Left ventricle myocardium inferior (tissue), 1 donor: Measurements from ENCODE around the gene PLCB1. TPM values are rescaled to one million over a fixed set of nuclear protein-coding genes. Genes with fewer than 3 reads are reported as not detected.
A peak's percentile ranks its signal among the peaks of the same experiment; 100 is the strongest.

Source experiments
- DNase-seq: peaks from one replicate; pipeline ENCODE4 v3.0.0-alpha.2; 2020
- H3K27ac ChIP-seq: fragments of 200-600 bp; replicated peaks from 2 replicates; pipeline ENCODE4 v1.8.0; 2021
- H3K27me3 ChIP-seq: fragments of 200-600 bp; 2 replicates; pipeline ENCODE4 v1.8.0; 2021; ENCODE audit warnings: low read depth
- H3K36me3 ChIP-seq: fragments of 200-600 bp; 2 replicates; pipeline ENCODE4 v1.8.0; 2021
- H3K4me1 ChIP-seq: fragments of 200-600 bp; 2 replicates; pipeline ENCODE4 v1.8.0; 2021
- H3K4me3 ChIP-seq: fragments of 200-600 bp; 2 replicates; pipeline ENCODE4 v1.8.0; 2021; ENCODE audit warnings: mild to moderate bottlenecking, moderate library complexity
- H3K9me3 ChIP-seq: fragments of 200-600 bp; replicated peaks from 2 replicates; pipeline ENCODE4 v1.8.0; 2021
- CTCF ChIP-seq: fragments of 200-600 bp; IDR thresholded peaks from 2 replicates; pipeline ENCODE4 v1.8.0; 2021; ENCODE audit warnings: antibody characterized with exemption, mild to moderate bottlenecking, borderline replicate concordance
- intact Hi-C: fragments of 100-400 bp; cut with micrococcal nuclease; formaldehyde crosslinking; loops from one replicate; pipeline ENCODE4 v1.11.0; 2022
- total RNA-seq: library from RNA; stranded (reverse); fragmentation: NEBNext Ultra II Directional; extraction: Animal tissue kit (Norgen Biotek cat#: 25700); gene quantifications from one replicate; pipeline ENCODE4 v1.2.1, GENCODE V29; 2021
- donor health status: DM: no; HTN: yes; CAD: no; lungs with severe emphysema.

PLCB1 gene
- total RNA-seq, 1 donor from 2014 or later: 6.0 TPM

- no peaks in the 10 kb centered on the region for H3K27me3 ChIP-seq
- H3K36me3 ChIP-seq: no peaks in the 10 kb centered on the region
- DNase-seq: no peak
- no peaks in the 10 kb centered on the region for H3K9me3 ChIP-seq
- intact Hi-C loops: no loop called here
- H3K4me1 ChIP-seq: no peaks in the 10 kb centered on the region
- no peak overlapping the region for H3K27ac ChIP-seq
- no peak overlapping the region for H3K4me3 ChIP-seq
- TF ChIP-seq CTCF: no peak
Observed at GRCh38 chr20:8175741-8176675, 43.9 kb downstream of the PLCB1 start.

GRCh38 chr20:8183526-8183925 lies 51.5 kb downstream of the PLCB1 start:
- no peaks in the 10 kb centered on the region for H3K36me3 ChIP-seq
- intact Hi-C loops: no loop called here
- H3K4me1 ChIP-seq: peaks cover 5% of the 10 kb centered on the region
- TF ChIP-seq CTCF: no peak
- no peaks in the 10 kb centered on the region for H3K9me3 ChIP-seq
- H3K27me3 ChIP-seq: no peaks in the 10 kb centered on the region
- no peak overlapping the region for H3K4me3 ChIP-seq
- no peak overlapping the region for H3K27ac ChIP-seq
- DNase-seq: no peak

- DNase-seq: no peak
- H3K9me3 ChIP-seq: no peaks in the 10 kb centered on the region
- H3K36me3 ChIP-seq: no peaks in the 10 kb centered on the region
- no peak for TF ChIP-seq CTCF
- no peaks in the 10 kb centered on the region for H3K27me3 ChIP-seq
- H3K4me3 ChIP-seq: no peak overlapping the region
- H3K27ac ChIP-seq: peak overlapping the region; percentile 23
- peaks cover 9% of the 10 kb centered on the region for H3K4me1 ChIP-seq
- intact Hi-C loops: no loop called here
Observed at GRCh38 chr20:8187740-8188139, 55.7 kb downstream of the PLCB1 start.

GRCh38 chr20:8190043-8190880 lies 58.2 kb downstream of the PLCB1 start:
- peaks cover 14% of the 10 kb centered on the region for H3K9me3 ChIP-seq
- no peak overlapping the region for H3K4me3 ChIP-seq
- TF ChIP-seq CTCF: no peak
- no peaks in the 10 kb centered on the region for H3K27me3 ChIP-seq
- H3K4me1 ChIP-seq: peaks cover 9% of the 10 kb centered on the region
- no peak overlapping the region for H3K27ac ChIP-seq
- intact Hi-C loops: no loop called here
- peaks cover 10% of the 10 kb centered on the region for H3K36me3 ChIP-seq
- DNase-seq: no peak

- Histone ChIP-seq H3K4me1 (peaks cover 4% of the 10 kb centered on the region), H3K9me3 (peaks cover 14% of the 10 kb centered on the region), H3K27me3 (no peaks in the 10 kb centered on the region), H3K36me3 (peaks cover 10% of the 10 kb centered on the region), H3K27ac (no peak overlapping the region), H3K4me3 (no peak overlapping the region)
- DNase-seq: no peak
- no peak for TF ChIP-seq CTCF
- intact Hi-C loops: no loop called here
Observed at GRCh38 chr20:8194721-8195120, 62.7 kb downstream of the PLCB1 start.
